Fibroblast of skin of right biceps (primary cell): ENCODE results near the gene HSD17B12.
"Not testable (repeated sequence)": the region's sequence is repeated elsewhere in the genome, so short reads cannot be mapped to it uniquely, and the experiment has no call there.

Experiments
- DNase-seq: peaks from one replicate; pipeline ENCODE4 v3.0.0-alpha.2; 2013

HSD17B12 gene

DNA sequence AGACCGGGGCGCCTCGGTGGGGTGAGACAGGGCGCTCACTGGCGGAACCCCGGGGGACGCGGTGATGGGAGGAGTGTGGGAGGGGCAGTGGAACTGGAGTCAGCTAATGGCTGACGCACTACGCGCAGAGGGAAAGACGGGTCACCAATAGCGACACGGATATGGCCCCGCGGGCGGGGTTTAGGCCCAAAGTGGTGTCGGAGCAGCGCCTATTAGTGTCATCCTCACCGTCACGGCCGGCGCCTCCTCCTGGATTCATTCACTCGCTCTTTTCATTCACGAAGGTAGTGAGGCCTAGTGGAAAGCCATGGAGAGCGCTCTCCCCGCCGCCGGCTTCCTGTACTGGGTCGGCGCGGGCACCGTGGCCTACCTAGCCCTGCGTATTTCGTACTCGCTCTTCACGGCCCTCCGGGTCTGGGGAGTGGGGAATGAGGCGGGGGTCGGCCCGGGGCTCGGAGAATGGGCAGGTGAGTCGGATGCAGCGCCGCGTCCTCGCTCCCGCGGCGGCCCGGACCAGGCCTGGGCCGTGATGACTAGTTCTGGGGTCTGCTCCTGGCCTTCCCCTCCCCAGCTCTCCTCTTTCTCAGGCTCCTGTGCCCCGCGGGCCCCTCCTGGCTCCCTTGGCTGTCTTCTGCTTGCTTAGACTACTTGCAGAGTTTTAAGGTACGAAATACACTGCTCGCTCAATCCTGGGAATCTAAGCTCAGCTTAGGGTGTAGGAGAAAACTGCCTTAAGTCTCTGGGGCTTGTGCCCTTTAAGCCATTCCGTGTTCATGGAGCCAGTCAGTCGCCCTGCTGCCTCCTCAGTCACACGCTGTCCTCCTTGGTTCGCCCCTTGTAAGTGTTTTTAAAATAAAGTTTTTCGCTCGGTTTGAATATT is at the start of gene HSD17B12:
HSD17B12 (plus strand) TSS at position 218 of the 880 bp plus-strand sequence; CDS start at position 308, 90 bp downstream.
- peak; percentile 99 for DNase-seq

DNA sequence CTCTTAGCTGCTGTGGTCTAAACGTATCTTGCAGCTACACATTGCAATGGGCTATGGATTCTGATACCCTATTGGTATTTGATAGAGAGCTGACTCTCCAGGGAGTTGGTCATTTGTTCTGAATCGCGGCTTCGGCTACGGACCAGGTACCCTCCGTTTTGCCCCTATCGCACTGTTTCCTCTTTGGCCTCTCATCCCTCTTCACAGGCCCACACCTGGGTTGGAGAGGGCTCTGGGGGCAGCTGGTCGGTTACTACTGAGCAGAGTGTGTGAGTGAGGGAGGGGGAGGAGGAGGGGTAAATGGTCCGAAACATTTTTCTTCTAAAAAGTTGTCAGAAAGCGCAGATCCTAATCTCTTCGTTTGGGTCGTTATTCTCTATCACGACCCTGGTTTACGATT is 48.8 kb upstream of the HSD17B12 start:
- no peak for DNase-seq

DNA sequence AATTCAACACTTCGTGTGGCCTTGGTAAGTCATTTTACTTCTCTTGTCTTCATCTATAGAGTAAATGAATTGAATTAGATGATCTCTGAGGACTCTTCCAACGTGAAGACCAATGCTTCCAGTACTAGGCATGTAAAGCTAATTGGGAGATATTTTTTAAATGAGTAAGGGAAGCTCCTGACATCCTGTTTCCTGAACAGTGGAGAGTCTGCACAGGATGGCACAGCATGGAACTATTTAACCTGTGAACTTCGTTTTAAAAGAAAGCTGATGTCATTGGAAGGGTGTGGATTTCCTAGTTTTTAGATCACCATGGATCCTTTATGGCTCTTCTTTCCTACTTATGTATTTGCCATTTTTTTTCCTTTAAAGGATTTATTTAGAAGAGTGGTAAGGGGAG is 48.4 kb upstream of the HSD17B12 start:
- peak; percentile 54 for DNase-seq

DNA sequence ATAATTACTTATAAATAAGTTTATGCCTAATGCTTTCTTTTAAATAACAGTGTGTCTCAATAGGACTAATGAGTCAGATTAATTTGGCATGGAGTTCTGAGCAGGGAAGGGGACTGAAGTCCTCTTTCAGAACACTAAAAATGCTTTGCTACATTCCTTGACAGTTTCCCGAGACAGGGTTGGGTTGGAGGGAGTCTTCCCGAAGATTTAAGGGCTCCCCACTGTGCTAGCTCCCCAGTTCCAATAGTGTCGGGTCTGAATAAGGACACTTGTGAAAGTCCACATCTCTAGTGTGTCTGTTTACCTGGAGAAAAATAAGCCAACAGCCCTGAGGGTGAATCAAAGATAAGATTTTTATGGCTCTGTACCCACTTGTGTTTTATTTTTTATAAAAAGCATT is 41.8 kb upstream of the HSD17B12 start:
- DNase-seq = no peak

DNA sequence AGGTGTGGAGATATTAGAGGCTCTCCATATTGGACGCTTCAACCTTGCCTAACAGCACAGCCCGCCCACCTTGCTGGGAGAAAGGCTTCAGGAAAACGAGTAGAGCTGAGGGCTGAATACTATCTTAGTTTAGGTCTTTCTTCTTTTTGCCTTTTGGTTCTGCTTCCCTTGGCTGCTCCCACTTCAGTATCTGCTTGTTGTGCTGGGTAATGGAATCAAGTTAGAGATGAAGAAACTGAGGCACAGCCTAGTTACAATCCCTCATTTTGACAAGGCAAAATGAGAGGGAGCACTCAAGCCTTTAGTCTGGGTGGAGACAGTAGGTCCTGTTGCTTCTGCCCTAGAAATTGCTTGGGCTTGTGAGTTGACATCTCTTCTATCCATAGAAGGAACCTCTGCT is 41.3 kb upstream of the HSD17B12 start:
- no peak for DNase-seq

DNA sequence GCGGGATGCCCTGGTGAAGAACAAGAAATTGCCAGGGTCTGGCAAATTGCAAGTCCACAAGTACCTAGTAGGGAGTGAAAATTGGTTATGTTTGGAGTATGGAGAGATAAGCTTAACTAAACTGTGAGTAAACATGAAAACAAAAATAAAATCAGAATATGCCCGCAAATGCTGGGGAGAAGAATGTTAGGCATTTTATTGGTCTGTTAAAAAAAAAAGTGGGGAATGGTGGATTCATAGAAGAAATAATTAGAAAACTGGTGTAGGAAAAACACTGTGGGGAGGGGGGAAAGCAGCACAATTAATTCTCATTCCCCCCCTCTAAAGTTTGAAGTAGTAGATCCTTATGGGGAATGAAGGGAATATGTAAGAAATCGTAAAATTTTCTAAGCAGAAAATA is 40.6 kb upstream of the HSD17B12 start:
- DNase-seq = no peak

DNA sequence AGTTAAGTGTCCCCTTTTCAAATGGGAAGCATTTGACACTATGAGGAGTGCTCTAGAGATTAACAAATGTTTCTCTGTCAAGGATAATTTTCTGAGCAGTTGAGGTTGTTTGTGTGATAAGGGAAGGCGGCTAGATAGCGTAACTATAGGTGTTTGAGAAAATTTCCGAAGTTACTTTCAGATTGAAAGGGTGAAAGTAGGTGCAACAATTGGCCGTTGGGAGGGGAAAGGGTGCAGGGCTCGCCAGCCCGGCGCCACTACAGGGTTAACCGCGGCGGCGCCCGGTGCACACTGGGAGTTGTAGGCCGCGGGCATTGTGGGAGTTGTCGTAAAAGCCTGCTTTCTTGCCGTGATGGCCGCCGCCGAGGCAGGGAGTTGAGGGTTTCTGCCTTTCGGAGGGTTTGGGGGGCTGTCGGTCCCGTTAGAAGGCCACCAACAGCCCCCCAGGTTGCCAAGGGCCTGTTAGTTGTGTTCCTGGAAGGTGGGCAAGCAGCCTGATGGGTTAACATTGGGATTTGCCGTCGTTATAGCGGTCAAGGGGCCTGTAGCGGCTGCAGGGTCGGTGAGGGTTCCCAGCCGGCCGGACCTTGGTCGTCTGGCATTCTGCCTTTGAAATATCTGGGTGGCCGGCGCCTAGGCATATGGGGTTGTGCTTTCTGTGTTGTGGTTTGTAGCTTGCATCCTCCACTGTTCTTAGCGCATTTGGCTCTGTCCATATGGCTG is 36.5 kb upstream of the HSD17B12 start:
- peak; percentile 88 for DNase-seq

DNA sequence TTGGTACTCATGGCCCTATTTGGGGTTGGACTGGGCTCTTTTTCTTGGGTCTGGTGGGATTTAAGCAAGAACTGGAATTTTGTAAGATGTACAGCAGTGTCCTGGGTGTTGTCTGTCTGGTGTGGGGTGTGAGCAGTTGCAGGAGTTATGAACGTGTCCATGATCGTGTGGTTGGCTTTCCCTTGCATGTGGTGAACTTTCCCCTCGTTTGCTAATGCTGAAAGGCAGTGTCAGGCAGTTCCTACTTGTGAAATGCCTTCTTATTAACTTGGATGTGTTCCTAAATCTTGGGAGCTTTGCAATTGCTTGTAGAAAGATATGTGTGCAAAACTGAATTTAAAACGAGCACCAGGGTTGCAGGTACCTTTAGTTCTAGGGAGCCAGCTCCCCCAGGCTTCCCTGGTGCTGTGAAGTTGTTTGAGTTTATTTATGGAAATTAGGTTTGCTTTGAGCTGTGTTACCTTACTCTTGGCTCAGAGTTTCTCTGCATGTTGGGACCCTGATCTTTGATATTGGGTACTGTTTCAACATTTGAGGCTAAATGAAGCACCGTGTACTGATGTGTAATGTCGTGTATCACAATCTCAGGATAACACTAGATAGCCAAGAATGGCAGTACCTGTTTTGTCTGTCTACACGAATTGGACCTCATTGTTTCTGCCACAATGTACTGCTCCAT is 35.8 kb upstream of the HSD17B12 start:
- DNase-seq = peak; percentile 8

DNA sequence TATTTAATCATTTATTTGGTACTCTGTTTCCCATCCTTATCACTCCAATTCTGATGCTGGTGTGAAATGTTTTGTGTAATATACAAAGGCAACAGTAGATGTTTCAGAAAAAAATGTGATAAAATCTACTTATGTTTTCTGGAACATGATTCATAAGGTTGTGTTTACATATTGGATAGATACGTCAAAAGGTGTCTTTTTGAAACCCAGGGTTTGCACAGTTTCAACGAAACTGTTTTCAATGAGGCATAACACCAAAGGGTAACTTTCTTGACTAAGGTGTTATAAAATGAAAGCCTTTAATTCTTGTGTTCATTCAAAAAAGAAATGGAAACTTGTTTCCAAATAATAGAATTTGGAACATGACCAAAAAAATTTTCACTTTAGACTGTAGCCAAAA is 33.8 kb upstream of the HSD17B12 start:
- no peak for DNase-seq

DNA sequence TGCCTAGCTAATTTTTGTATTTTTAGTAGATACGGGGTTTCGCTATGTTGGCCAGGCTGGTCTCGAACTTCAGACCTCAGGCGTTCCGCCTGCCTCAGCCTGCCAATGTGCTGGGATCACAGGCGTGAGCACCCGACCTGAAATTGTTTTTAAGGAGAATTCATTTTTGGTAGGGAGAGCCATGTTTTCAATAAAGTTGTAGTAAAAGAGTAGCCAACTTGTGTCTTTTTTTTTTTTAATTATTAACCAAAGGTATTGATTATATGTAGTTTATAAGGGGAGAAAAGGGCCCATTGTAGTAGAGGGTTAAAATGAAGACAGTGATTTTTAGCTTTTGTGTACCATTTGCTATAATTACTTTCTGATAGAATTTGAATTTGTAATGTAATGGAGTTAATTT is 31.6 kb upstream of the HSD17B12 start:
- no peak for DNase-seq

DNA sequence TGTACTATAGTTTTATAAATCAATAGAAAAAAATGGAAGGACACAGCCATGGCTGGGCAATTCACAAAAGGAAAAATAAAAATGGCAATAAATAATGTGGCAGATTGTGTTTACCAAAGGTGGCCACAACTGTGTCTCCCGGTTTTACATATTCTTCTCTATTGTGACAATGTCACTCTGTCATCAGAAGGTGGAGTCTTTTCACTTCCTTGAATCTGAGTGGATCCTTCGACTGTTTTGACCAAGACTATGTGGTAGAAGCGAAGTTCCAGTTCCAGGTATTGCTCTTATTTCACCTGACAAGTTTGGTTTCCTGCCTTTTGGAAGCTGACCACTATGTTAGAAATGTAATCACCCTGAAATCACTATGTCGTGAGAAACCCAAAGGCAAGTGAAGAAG is 31.0 kb upstream of the HSD17B12 start:
- DNase-seq = no peak

DNA sequence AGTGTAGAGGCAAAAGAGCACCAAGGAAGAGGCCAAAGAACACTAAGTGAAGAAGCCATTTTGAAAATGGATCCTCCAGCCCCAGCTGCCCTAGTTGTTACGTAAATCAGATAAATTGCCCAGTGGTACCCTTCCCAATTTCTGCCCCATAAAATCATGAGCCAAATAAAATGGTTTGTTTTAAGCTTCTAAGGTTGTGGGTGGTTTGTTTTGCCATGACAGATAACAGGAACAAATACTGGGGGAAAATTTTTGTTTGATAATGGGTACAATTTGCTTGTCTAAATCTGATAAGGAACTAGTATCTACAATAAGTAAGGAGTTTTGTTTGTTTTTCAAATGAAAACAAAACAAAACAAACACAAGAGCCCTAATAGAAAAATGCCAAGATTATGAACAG is 30.6 kb upstream of the HSD17B12 start:
- DNase-seq = no peak

DNA sequence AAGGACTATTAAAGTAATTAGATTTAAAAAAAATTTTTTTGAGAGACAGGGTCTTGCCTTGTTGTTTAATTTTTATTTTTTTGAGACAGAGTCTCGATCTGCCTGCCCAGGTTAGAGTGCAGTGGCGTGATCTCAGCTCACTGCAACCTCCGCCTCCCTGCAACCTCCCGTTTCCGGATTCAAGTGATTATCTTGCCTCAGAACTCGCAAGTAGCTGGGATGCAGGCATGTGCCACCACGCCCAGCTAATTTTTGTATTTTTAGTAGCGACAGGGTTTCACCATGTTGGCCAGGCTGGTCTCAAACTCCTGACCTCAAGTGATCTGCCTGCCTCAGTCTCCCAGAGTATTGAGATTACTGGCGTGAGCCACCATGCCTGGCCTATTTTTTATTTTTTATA is 17.5 kb upstream of the HSD17B12 start:
- DNase-seq = not testable (repeated sequence)

DNA sequence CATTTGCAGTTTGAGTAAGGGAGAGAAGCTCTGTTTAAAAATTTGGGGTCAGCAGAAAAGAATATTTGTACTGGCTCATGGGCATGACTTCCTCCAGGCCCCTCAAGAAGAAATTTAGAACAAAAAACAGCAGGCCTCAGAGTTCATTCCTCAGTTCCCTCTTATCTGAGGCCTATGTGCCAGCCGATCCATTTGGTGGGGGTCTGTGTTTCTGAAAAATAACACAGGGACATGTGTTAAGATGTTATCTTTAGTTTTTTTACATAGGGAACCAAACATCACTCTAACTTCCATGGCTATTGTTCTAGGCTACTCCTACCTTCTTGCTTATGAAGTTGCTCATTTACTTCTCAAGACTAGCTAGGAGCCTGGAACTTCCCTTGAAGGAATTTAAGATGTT is 16.2 kb upstream of the HSD17B12 start:
- DNase-seq = no peak

DNA sequence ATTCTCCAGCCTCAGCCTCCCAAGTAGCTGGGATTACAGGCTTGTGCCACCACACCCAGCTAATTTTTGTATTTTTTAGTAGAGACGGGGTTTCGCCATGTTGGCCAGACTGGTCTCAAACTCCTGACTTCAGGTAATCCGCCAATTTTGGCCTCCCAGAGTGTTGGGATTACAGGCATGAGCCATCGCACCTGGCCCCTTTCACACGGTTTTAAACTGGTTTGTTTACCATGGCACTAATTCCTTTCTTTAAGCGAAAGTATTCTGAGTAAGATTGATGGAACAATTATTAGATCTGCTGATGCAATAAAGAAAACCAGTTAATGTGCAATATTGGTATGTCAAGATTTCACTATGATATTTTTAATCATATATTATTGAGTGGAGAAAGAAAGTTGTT is 9.3 kb upstream of the HSD17B12 start:
- DNase-seq = not testable (repeated sequence)

DNA sequence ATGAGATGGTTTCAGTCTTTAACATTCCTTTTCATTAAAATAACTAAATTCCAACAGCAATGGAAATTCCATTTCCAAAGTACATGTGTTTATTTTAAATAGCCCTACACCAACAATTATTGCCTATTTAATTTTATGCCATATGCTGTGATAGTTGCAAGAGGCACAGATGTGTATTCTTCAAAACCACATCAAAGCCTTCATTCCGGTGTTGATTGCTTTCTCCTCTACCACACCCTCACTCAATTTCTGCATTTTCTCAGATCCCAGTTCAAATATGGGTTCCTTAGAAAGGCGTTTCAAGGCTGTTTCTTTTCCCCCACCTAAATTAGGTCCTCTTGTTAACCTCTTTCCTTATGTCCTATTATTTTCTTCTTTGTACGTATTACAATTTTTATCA is 6.0 kb upstream of the HSD17B12 start:
- DNase-seq = no peak

DNA sequence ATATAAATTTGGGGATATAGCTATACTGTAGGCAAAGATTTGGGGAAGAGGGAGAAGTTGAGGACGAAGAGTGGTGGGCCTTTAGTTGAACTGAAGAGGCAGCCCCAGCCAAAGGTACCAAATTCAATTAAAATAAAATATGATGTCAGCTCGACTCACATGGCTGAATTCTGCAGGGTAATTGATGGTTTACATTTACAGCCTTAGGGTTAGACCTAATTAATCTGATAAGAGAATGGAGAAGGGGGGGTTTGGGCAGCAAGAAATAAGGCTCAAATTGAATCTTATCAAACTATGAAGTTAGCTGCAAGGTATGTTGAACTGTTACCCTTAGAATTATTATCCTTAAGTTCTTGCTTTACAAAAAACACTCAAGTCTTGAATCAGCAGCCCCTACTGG is 3.6 kb upstream of the HSD17B12 start:
- no peak for DNase-seq

DNA sequence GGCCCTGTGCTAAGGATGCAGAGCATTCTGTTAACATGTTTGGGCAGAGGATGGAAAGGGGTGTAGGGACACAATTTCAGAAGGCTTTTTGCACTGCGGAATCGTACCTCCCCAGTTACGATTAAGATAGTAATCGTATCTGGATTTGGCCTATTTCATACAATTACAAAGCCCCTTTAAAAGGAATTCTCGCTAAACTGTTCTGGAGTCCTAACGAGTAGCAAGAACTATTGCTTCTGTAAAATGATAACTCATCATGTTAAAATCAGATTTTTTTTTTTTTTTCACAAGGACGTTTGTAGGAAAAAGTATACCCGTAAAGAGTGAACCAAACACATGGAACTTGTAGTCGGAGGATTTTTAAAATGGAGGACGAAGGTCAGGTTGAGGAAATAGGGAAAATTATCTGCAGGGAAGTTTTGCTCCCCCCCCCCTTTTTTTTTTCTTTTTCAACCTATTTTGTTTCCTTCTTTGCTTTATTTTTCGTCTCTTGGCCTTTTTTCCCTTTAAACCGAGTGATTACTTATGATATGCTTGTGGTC is 934 bp downstream of the HSD17B12 start:
- DNase-seq = peak; percentile 12

DNA sequence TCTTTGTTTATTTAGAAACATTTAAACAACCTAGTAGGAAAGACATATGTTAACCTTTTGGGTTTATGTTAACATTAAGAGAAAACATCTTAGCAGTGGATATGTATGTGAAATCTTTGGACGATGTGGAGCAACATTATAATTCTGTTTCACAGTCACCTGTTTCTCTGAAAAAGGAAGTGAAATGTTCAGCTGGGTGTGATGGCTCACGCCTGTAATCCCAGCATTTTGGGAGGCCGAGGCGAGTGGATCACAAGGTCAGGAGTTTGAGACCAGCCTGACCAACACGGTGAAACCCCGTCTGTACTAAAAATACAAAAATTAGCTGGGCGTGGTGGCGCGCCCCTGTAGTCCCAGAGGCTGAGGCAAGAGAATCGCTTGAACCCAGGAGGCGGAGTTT is 1.5 kb downstream of the HSD17B12 start:
- DNase-seq = not testable (repeated sequence)

DNA sequence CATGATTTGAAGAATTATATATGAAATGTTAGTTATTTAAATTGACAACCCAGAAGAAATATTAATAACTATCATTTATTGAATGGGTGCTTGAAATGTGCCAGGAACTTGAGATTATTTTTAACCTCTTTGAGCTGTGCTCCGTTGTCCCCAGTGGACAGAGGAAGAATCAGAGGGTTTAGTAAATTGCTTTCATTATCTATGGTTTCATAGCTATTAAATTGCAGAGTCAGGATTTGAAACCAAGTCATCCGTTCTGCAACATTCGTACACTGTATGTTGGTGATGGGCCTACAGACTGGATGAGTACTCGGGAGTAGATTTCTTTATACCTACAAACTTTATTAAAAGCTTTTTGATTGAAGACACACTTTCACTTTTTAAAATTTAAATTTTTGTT is 4.9 kb downstream of the HSD17B12 start:
- no peak for DNase-seq

DNA sequence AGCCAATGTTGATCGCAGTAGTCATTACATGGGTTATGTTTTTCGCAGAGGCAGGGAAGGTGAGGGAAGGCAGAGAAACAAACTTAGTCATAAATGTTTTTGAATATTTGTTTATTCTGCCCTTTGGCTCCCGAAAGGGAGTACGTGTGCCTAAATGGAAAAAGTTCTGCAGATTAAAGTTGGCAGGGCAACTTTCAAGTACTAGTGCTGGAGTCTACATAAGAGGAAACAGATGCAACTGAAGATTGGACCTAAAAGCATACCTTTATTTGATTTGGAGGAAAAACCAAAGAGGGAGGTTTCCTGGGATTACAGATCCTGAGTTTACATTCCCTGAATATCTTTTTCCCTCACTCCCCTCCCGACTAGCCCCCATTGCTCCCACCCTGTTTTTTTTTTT is 5.7 kb downstream of the HSD17B12 start:
- no peak for DNase-seq

DNA sequence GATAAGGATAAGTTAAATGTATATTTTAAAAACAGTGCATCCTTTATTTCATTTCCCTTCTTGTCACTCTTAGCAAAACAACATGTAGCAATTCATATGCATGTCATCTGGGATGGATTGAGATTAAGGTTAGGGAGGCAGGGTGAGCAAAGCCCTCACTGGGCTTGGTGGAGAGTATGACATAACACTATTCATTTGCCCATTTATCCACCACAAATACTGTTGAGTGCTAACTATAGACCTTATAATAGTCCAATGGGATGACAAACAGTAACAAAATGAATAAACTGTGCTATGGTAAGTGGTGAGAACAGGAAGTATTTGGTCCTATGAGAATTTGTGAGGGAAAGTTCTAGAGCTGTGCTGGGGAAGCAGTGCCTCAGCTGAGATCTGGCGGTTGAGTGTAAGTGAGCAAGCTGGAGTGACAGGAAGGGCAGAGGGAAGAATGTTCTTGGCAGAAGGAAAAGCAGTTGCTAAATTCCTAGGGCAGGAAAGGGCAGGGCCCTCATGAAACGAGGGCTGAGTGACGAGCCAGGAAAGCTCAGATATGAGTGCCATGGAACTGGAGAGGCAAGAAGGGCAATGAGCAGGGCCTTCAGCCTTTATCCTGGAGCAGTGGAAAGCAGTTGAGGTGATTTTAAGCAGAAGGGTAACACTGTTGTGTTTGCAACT is 6.7 kb downstream of the HSD17B12 start:
- DNase-seq = peak; percentile 10

DNA sequence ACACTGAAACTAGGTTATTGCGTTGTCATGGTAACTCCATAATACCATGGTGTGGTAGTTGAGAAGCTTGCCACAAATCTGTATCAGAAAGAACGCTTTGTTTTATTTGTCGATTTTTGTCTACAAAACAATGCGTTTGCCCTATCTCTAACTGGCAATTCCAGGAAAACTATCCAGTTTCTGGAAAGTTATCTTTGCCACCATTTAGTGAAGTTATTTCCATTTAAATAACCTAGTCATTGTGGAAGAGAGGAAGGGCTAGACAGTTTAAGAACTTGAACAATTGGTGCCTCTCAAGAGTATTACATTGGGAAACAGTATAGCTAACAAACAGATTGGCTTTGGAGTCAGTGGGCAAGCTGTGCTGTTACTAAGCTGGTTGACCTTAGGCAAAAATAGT is 7.9 kb downstream of the HSD17B12 start:
- no peak for DNase-seq
